CD4-positive, alpha-beta T cell treated with Interleukin-6 for 4 hours (primary cell): ENCODE measurements around the gene ARG2.

Source experiments
- DNase-seq: peaks from one replicate; pipeline ENCODE4 v3.0.0-alpha.2; 2020; ENCODE audit warnings: mixed read lengths

The ARG2 gene

DNA sequence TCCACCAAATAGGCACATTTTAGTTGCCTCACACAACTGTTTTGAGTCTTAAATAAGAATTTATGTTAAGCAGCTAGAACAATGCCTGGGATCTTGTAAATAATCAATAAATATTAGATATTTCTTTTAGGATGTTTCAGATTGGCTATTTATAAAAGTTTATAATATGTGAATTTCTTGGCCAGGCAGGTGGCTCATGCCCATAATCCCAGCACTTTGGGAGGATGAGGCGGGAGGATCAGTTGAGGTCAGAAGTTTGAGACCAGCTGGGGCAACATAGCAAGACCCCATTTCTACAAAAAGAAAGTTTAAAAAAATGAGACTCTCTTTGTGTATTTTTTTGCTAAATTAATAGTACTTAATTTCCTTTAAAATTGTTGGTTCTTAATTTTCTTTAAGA is 21.8 kb downstream of the ARG2 start:
- DNase-seq = no peak

DNA sequence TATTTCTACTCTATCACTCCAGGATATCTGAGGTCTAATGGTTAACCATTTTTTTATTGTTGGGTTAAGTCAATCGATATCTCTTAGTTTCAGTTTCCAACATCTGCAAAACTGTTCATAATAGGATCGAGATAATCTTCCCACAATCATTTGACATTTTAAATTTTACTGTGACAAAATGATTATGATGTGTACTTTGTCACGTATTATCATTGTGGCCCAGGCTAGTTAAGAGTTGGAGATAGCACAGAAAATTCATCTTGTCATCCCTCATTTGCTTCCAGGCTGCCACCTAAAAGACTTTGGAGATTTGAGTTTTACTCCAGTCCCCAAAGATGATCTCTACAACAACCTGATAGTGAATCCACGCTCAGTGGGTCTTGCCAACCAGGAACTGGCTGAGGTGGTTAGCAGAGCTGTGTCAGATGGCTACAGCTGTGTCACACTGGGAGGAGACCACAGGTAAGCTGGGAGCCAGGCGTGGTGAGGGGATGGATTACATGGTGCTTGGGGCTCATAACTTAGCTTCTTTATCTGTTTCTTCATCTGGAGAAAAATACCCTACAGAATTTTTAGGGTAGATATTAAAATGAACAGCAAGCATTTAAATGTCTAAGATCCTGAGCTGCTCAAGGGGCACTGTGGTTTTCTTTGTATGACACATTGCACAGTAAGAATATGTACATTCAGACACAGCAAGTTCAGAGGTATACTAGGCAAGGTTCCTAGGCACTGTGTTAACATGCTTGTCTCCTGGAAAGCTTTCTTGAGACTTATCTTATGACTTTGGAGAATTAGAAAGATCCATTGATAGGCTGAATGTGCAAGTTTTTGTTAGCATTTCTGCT is 22.4 kb downstream of the ARG2 start:
- DNase-seq = no peak

DNA sequence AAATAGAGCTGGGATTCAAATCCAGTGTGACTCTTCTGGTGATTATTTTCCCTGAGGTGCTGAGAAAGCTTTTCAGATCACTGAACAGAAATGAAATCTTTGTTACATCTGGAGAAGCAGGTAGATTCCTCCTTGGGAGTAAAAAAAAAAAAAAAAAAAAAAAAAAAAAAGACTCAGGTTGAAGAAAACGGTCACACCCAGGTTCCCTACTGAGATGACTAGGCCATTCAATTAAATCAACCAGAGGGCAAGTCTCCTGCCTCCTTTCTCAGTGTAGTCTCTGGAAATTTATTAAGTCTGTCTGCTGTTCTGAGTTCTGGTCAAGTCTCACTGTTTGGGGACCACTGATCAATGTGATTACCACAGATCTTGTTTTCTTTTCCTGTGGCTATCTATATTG is 24.0 kb downstream of the ARG2 start:
- DNase-seq = no peak

DNA sequence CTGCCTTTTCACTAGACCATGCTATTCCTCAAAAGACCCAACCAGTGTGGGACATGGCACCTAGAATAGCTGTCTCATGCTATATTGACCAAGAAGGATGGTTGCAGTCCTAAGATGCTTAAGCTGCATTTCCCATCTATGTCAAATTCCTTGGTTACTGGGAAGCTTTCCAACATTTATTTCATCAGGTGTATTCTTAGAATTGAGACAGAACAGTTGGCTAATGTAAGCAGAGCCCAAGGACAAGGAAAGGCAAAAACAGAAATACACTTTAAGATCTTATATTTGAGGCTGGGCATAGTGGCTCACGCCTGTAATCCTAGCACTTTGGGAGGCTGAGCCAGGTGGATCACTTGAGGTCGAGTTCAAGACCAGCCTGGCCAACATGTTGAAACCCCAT is 24.7 kb downstream of the ARG2 start:
- no peak for DNase-seq

DNA sequence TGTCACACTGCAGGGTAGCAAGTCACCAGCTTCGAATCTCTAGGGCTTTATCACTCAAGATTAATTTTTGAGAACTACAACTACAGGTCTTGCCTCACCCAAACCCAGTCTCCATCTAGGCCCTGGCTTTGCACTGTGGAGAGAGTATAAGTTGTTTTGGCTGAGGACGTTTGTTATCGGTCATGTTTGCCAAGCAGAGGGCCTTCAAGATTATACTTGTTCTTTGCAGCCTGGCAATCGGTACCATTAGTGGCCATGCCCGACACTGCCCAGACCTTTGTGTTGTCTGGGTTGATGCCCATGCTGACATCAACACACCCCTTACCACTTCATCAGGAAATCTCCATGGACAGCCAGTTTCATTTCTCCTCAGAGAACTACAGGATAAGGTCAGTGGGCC is 25.7 kb downstream of the ARG2 start:
- DNase-seq = no peak

DNA sequence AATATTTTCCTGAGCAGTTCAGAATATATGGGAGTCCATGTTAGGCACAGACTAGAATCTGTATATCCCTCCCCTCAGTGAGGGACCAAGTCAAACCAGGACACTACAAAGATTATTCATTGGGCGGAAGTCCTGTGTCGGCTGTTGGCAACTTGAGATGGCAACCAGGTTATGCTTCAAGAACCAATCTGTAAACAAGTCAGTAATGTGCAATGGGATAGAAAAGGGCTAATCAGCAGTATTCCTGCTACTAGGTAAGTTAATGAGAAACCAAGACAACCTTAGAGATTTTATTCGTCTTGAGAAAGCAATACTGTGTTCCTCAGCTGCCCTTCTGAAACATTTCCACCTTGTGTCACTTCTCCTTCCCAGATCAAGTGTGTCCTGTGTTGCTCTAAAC is 26.4 kb downstream of the ARG2 start:
- no peak for DNase-seq

DNA sequence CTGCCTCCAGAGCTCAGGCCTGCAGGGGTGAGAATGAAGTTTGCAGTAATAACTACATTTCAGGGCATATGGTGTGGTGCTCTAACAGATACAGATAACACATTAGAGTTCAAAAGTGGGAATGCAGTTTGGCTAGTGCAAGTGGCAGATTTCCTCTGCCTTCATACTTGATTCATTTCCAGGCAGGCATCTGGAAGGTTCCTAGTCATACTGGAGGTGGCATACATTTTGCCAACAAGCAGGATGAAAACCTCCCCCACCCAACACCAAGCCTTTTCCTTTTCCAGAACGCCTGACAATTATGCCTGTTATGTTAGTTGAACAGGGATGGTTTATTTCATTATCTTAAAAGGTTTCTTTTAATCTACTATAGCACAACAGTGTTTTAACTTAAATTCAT is 30.4 kb downstream of the ARG2 start:
- DNase-seq = no peak

DNA sequence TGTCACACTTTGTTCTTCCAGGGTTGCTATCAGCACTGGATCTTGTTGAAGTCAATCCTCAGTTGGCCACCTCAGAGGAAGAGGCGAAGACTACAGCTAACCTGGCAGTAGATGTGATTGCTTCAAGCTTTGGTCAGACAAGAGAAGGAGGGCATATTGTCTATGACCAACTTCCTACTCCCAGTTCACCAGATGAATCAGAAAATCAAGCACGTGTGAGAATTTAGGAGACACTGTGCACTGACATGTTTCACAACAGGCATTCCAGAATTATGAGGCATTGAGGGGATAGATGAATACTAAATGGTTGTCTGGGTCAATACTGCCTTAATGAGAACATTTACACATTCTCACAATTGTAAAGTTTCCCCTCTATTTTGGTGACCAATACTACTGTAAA is 31.0 kb downstream of the ARG2 start:
- DNase-seq = no peak

DNA sequence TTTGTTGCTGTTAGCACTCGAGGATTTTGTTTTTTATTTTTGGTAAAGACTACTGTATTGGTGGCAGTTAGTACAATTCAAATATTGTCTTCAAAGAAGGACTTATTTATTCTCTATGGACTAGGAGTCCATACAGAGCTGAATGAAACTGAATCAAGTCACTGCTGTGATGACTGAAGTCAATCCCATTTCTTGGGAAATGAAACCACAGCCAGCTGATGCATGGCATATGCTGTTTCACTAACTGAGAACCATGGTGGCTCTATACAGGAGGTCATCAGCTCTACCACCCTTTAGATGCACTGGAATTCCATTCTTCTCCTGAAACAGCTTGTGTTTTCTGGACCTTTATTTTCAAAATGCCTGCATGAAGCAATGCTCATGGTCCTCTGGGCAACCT is 32.5 kb downstream of the ARG2 start:
- DNase-seq = no peak

DNA sequence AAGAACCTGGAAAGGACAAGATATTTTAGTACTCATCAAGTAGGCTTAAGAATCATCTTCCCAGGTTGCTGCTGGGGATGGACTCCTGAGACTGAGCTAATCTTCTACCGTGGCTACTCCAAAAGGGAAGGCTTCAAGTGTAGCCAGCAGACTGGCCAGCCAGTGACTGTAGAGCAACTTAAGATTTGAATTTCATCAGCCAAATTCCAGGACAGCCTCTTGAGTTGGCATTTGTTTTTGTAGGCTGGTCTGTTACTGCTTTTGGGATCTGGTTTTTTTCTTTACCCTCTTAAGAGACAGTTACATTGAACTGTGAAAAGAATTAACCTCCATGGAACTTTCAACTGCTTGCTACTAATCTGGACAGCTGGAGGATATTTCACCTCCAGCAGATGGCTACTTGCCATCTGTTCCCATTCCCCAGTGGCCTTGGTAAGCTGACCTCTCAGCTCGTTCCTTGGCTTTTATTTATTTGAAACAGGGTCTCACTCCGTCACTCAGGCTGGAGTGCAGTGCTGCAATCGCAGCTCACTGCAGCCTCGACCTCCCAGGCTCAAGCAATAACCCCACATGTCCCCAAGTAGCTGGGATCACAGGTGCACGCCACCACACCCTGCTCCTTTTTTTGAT is 34.0 kb downstream of the ARG2 start:
- DNase-seq = no peak

DNA sequence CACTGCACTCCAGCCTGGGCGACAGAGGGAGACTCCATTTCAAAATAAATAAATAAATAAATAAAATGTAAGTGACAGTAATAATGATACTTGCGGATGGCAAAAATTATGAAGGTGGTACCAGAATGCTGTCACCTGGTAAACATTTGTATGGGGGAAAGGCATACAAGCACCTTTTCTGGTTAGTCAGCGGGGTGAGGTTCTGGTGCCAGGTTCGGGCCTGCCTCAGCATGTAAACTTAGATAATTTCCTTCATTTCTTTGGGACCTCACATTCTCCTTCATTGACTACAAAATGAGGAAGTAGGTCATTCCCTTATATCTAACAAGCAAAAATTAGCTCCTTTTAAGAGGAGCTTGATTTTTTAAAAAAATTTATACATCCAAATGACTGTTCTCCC is 43.9 kb downstream of the ARG2 start:
- no peak for DNase-seq

DNA sequence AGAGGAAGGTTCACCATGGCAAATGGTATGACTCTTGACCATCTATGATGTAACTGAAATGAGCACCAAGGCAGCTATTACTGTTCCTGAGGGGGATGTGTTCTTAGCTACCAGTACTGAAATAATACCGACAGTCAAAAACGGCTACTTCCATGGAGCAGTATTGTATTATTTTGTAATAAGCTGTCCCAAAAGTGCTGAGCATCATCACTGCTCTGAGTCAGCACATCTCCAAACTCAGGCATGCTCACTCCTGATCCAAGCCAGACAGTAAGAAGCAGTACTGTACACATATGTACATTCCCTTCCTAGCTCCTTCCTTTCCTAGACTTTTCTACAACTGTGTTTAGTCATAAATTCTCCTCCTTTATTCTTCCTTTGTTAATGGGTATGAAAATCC is 46.1 kb downstream of the ARG2 start:
- DNase-seq = no peak

DNA sequence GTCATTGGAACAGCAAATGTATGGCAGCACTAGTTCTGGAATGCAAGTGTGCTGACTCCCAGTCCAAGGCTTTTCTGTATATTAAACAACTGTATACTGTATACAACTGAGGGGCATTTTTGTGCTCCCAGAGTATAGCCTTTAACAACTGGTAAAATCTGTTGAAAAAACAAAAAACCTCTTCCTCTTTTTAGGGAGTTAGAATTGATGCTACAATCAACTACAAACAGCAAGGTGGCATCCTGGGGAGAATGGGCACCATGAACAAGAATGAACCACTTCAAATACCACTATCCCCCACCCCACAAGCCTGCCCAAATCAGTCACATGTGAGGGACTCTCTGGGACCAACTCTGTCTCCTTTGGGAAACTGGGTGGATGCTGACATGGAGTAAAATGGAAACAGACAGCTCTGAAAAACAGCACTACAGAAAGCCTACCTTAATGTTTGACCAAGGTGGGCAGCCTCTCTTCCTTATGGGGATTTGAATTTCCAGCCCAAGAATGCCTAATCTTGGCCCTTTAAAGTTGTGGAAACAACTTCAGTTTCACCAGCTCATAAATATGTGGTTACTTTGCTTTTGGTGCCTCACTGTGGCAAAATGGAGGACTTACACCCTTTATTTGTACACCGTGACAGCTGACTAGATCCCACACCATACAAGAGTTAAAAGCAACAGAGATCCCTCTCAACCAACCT is 47.2 kb downstream of the ARG2 start:
- DNase-seq = peak; percentile 40

DNA sequence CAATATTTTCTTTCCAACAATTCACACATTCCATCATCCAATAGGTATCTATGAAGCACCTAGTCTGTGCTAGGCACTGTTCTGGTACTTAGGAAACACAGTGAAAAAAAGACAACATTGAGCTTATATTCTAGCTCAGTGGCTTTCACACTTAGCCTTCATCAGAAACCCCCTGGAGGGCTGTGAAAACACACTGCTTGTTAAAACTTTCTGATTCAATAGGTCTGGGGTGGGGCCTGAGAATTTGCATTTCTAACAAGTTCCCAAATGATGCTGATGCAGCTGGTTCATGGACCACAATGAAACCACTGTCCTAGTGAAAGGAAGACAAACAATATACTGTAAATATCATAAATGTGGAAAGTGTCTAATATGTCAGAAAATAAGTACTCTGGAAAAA is 48.8 kb downstream of the ARG2 start:
- DNase-seq = no peak

DNA sequence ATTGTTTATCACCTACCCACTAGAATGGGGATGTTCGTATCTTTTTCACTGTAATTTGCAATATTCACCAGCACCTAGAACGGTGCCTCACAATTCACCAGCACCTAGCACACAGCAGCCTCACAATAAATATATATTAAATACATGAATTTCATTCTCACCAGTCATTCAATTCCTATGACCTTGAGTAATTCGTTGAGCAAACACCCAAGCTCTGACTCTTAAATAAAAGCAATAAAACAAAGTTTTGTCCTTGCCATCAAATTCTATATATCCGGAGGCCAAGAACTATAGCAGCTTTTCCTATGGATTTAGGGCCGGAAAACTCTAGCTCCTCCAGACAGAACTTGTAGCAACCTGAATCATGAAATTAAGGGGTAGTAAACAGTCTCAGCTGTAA is 53.7 kb downstream of the ARG2 start:
- DNase-seq = no peak

DNA sequence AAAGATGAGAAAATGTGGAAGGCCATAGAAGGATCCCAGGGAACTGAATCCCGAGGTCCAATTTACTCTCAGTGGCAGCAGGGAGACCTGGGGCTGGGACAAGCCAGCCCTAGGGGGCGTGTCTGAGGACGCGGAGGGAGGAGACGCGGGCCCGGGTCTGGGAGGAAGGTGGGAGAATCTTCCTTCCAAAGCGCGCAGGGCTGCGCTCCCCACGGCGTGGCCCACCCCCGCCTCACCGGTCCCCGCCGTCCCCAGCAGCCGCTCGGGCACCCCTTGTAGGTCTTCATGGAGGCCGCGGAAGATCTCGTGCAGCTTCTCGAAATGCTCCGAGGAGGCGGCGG is 54.4 kb downstream of the ARG2 start:
- peak; percentile 62 for DNase-seq

DNA sequence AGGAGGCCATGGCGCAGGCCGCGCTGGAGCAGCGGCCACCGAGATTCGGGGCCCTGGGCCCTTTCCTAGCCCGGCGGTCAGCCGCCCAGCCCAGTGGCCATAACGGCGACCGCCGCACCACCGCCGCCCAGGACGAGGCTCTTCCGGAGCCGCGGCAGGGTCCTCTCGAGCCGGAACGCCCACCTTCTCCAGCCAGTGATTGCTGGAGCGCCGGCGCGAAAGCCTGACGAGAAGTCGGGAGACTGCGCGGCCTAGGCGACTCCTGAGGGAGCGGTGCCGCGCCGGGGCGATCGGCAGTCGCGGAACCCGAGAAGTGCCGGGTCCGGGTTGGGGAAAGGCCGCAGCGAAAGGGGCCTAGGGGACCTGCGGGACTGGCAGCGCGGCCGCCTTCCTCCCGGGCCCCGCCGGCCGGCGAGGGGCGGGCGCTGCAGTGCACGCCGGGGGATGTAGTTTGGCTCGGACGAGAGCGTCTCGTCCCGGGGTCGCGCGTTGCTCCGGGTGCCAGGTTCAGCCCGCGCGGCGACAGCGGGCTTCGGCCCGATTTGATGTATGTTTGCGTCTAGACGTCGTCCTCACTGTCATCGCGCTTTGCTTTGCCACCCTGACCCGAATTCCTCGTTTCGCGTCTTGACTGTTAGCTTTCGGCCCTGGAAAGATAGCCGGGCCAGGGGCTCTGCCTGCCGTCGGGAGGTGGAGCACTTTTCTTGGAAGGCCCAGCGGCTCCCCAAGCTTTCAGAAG is 54.9 kb downstream of the ARG2 start, which contains the start of gene VTI1B:
TSS of gene VTI1B (minus strand) at position 153 of the 739 bp plus-strand sequence. CDS start at position 10, 143 bp downstream.
- DNase-seq = peak; percentile 78

DNA sequence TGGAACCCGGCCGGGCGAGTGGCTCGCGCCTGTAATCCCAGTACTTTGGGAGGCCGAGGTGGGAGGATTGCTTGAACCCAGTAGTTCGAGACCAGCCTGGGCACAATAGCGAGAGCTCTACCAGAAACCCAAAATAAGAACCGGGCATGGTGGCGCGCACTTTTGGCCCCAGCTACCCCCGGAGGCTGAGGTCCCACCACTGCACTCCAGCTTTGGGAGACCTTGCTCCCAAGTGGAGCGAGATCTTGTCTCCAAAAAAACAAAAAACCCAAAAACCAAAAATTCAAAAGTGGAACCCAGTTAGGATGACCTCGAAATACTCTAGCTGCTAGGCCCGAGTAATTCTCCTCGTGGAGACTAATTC is 55.5 kb downstream of the ARG2 start:
- DNase-seq = no peak

DNA sequence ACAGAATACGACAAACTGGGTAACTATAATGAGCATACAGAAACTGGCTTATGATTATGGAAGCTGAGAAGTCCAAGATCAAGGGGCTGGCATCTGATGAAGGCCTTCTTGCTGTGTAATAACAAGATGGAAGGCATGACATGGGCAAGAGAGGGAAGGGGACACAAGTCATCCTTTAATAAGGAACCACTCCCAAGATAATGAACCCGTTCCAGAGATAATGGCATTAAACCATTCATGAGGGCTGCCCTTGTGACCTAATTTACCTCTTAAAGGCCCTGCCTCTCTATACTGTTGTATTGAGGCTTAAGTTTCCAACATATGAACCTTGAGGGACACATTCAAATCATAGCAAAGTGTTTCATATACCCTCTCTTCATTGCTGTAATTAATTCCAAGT is 59.3 kb downstream of the ARG2 start:
- DNase-seq = no peak

DNA sequence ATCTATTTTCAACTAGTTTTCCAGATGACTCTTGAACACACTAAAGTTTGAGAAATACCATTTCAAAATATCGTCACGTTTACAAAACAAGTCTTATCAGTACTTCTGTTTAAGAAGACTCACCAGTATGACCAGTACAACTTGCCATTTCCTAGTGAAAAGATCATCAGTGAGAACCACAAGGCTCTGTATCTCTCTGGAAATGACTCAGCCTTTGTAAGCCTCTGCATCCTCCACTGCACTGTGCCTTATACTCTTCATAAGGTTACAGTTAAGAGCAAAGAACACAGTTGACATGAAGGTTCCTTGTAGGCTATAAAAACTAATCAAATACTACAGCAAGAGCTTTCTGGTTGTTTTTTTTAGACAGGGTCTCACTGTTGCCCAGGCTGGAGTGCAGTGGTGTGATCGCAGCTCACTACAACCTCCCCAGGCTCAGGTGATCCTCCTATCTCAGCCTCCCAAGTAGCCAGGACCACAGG is 60.4 kb downstream of the ARG2 start:
- no peak for DNase-seq

DNA sequence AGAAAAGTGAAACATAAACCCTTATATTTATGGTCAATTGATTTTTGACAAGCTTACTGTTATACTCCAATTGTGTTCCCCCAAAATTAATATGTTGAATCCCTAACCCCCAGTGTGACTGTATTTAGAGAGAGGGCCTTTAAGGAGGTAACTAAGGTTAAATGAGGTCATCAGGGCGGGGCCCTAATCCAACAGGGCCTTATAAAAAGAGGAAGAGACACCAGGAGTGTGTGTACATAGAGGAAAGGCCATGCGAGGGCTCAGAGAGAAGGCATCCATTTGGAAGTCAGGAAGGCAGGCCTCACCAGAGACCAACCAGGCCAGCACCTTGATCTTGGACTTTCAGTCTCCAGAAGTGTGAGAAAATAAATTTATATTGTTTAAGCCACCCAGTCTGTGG is 61.2 kb downstream of the ARG2 start:
- DNase-seq = no peak

DNA sequence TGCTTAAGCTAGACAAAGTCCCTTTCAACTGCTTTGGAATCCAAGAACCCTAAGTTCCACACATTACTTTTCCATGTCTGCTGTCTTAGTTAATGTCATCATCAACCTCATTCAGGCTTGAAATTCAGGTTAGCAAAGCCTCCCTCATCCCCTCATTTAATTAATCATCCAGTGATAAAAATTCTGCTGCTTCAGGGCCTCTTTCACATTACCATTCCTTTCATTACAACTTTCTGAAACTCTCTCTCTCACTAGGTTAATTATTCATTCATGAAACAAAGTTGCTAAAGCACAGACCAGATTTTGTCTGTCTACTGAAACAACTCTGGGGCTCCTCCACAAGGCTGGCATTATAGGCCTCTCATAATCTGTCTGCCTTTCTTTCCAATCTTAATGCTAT is 64.1 kb downstream of the ARG2 start:
- no peak for DNase-seq

DNA sequence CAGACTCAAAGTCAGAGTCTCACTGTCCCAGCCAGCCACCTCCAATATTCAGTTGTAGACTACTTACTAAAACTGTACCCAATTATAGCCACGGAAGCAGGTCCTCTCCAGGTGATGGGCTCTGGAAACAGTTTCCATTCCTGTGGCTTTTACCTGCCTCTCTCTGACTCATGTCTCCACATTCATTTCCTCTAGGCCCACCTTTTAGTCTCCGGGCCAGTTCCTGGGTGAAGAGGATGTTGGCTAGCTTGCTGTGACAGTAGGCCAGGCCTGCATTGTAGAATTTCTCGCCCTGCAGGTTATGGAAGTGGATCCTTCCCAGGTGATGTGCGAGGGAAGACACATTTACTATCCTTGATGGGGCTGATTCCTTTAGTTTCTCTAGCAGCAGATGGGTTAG is 70.3 kb downstream of the ARG2 start:
- no peak for DNase-seq
